HG03045 (cell line): ENCODE data around the gene PABPN1L.

ENCODE experiments used
- ATAC-seq: cut with Tn5 transposase; IDR thresholded peaks from one replicate; pipeline ENCODE4 v1.9.1; 2021; ENCODE audit warnings: mild to moderate bottlenecking, moderate library complexity; ENCODE audit not compliant: unreplicated experiment

The PABPN1L gene

GRCh38 chr16:88853325-88853941 is 13.0 kb downstream of the PABPN1L start:
- no peak for ATAC-seq

GRCh38 chr16:88851616-88852015 is 14.8 kb downstream of the PABPN1L start:
- no peak for ATAC-seq

GRCh38 chr16:88850531-88851199 is 15.8 kb downstream of the PABPN1L start:
- ATAC-seq, result no peak

DNA sequence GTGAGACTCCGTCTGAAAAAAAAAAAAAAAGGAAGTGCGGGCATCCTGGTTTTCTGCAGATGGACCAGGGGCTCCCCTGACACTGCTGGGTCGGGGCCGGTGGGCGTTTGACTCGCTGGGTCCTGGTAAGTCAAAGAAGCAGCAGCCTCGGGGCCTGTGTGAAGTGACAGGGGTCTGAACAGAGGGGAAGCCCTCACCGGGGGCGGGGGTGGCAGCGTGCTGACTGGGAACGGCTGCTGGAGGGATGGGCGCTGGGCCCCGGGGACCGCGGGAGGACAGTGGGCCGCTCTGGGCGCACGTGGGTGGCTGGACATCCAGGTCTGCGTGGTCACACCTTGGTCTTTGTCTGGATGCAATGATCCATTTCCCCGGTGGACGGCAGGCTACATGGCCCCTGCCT is 17.9 kb downstream of the PABPN1L start:
- ATAC-seq, result no peak

DNA sequence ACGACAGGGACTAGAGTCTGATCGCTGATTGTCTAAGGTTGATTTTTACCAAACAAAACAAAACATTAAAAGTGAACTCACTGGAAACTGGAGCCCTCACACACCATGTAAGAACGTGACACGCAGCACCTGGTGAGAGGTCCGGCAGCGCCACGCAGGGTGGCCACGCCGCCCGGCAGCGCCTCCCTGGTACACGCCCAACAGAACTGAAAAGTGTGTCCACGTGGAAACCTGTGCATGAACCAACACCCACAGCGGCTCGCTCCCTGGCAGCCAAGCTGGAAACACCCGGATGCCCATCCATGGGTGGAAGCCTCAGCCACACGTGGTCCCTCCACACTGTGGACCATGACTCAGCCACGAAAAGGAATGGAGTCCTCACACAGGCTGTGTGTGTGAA is 18.8 kb downstream of the PABPN1L start:
- ATAC-seq, result no peak

DNA sequence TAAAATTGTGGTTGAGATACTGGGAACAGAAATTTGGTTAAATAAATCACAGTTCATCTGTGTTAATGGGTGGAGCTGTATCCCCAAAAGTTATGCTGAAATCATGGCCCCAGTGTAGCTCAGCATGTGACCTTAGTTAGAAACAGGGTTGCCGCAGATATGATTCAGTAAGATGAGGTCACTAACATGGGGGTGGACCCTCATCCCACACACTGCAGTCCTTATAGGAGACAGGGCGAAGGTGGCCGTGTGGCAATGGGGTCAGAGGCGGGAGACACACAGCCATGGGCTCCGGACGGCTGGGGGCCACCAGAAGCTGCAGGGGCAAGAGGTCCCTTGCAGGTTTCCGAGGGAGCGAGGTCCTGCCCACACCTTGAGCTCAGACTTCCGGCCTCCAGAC is 20.4 kb downstream of the PABPN1L start:
- no peak for ATAC-seq

GRCh38 chr16:88844419-88845036 is 21.9 kb downstream of the PABPN1L start:
- ATAC-seq, result no peak

- no peak for ATAC-seq
These were observed 23.2 kb downstream of the PABPN1L start for GRCh38 chr16:88843256-88843655.

GRCh38 chr16:88842806-88843205 is 23.7 kb downstream of the PABPN1L start:
- ATAC-seq, result no peak

GRCh38 chr16:88842308-88842756 is 24.1 kb downstream of the PABPN1L start:
- ATAC-seq, result no peak

- ATAC-seq, result no peak
These were observed 24.7 kb downstream of the PABPN1L start for GRCh38 chr16:88841521-88842307.

GRCh38 chr16:88840600-88841215 is 25.8 kb downstream of the PABPN1L start:
- no peak for ATAC-seq

- ATAC-seq, result no peak
These were observed 26.5 kb downstream of the PABPN1L start for GRCh38 chr16:88839745-88840599.

DNA sequence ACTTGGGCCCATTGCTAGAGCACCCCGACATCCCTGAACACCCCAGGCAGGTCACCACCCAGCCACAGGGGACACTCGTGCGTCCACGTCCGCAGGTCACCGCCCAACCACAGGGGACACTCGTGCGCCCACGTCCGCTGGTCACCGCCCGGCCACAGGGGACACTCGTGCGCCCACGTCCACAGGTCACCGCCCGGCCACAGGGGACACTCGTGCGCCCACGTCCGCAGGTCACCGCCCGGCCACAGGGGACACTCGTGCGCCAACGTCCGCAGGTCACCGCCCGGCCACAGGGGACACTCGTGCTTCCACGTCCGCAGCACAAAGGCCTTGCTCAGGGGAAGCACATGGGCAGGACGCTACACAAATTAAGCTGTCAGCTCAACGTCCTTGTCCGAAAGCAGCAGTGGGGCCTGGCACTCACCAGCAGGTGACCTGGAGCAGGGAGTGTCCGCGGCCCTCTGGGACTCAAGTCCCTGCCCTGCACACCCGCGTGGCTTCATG is 27.4 kb downstream of the PABPN1L start:
- ATAC-seq, result no peak

DNA sequence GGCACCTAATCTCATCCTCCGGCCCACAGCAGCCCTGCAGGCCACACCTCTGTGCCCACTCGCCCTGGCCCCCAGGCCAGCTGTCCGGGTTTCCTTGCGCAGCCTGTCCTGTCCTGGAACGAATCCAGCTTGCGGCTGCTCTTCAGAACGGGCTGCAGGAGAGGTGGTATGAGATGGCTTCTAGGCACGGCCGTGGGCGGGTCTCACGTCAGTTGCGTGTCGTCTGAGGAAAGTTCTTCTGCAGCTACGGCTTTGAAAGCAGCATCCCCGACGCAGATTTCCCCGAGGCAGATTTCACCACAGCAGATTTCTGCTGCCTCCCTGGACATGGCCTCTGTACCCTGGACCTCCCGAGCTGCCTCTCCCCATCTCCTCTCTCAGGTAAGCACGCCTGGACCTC is 27.9 kb downstream of the PABPN1L start:
- ATAC-seq, result no peak

- no peak for ATAC-seq
These were observed 28.7 kb downstream of the PABPN1L start for GRCh38 chr16:88837806-88838205.

DNA sequence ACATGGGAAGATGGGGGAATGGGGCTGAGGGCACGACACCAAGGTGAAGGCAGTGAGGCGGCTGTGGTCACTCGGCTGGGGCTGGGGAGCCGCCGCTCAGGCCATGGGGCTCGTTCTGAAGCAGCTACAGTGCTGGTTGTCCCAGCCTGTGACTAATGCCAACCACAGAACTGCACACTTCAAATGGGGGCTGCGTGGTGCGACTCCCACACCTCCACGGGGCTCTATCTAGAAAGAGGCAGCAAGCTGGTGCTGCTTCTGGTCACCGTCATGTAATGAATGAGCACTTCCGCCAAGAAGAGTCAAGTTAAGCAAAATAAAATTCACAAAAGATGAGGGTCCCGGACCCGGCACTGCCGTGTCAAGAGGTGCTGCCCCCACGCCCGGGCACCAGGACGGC is 29.7 kb downstream of the PABPN1L start:
- no peak for ATAC-seq

DNA sequence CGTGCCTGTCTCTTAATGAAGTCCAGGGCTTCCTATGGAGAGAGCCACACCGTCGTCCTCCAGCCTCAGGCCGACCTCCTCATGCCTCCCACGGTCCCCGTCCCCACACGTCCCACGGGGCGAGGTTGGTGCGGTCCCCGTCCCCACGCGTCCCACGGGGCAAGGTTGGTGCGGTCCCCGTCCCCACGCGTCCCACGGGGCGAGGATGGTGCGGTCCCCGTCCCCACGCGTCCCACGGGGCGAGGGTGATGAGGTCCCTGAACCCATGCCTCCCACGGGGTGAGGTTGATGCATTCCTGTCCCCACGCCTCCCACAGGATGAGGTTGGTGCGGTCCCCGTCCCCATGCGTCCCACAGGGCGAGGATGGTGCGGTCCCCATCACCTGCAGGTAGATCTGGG is 30.6 kb downstream of the PABPN1L start:
- ATAC-seq, result no peak

GRCh38 chr16:88835383-88835782 is 31.1 kb downstream of the PABPN1L start:
- no peak for ATAC-seq

- ATAC-seq, result no peak
These were observed 31.8 kb downstream of the PABPN1L start for GRCh38 chr16:88834670-88835069.
